ENCODE data around the gene S100A5.

The S100A5 gene

GRCh38 chr1:153509036-153509435 lies 31.7 kb downstream of the S100A5 start:
- no peak overlapping the region for H2BK15ac ChIP-seq (replicated peaks; ENCODE audit: low read depth)
- H3K4me1 ChIP-seq (ENCODE audit: control insufficient read depth, low read depth, low read length): no peaks in the 10 kb centered on the region
- H3K27ac ChIP-seq (ENCODE audit: low read depth, low read length): no peak overlapping the region
- no peak overlapping the region for H2BK5ac ChIP-seq (ENCODE audit: low read length)
- no peak overlapping the region for H3K4me3 ChIP-seq (ENCODE audit: low read length)
- no peak overlapping the region for H3K9ac ChIP-seq (ENCODE audit: low read length)
- H2AK5ac ChIP-seq (ENCODE audit: low read length): no peak overlapping the region
- H4K8ac ChIP-seq (ENCODE audit: low read depth, low read length): no peak overlapping the region
- H4K5ac ChIP-seq (ENCODE audit: low read length): no peak overlapping the region
- no peak overlapping the region for H3K4ac ChIP-seq (ENCODE audit: low read depth, low read length)
- H3K23ac ChIP-seq (ENCODE audit: low read length): no peak overlapping the region
- H2BK120ac ChIP-seq (ENCODE audit: low read depth, low read length): no peak overlapping the region
- no peaks in the 10 kb centered on the region for H3K27me3 ChIP-seq (ENCODE audit: insufficient read depth, low read length, poor library complexity)
- H3K79me1 ChIP-seq (ENCODE audit: low read length): no peaks in the 10 kb centered on the region
- no peak for DNase-seq
- H3K79me2 ChIP-seq (ENCODE audit: control insufficient read depth, insufficient read depth, low read length): no peaks in the 10 kb centered on the region
- no peaks in the 10 kb centered on the region for H3K36me3 ChIP-seq (ENCODE audit: control insufficient read depth, insufficient read depth, low read length)
- no peak overlapping the region for H3K56ac ChIP-seq (ENCODE audit: low read length)
- H3K4me2 ChIP-seq (ENCODE audit: low read length): no peak overlapping the region
- WGBS (ENCODE audit: extremely low coverage, insufficient coverage, low lambda C conversion rate): no CpG with 5 or more reads among the region's 3 CpGs
- no peak overlapping the region for H3K18ac ChIP-seq (ENCODE audit: low read length)

GRCh38 chr1:153507926-153508583 lies 32.7 kb downstream of the S100A5 start:
- Histone ChIP-seq H3K4me1 (ENCODE audit: control insufficient read depth, low read depth, low read length) (no peaks in the 10 kb centered on the region), H4K8ac (ENCODE audit: low read depth, low read length) (no peak overlapping the region), H3K56ac (ENCODE audit: low read length) (peak overlapping the region; percentile 22), H3K27me3 (ENCODE audit: insufficient read depth, low read length, poor library complexity) (no peaks in the 10 kb centered on the region), H3K23ac (ENCODE audit: low read length) (no peak overlapping the region), H4K5ac (ENCODE audit: low read length) (no peak overlapping the region), H3K18ac (ENCODE audit: low read length) (no peak overlapping the region), H3K4ac (ENCODE audit: low read depth, low read length) (no peak overlapping the region), H2BK5ac (ENCODE audit: low read length) (no peak overlapping the region), H2AK5ac (ENCODE audit: low read length) (no peak overlapping the region), H2BK15ac (replicated peaks; ENCODE audit: low read depth) (no peak overlapping the region), H3K9ac (ENCODE audit: low read length) (no peak overlapping the region), H3K36me3 (ENCODE audit: control insufficient read depth, insufficient read depth, low read length) (no peaks in the 10 kb centered on the region), H3K4me3 (ENCODE audit: low read length) (no peak overlapping the region), H3K79me1 (ENCODE audit: low read length) (no peaks in the 10 kb centered on the region), H3K27ac (ENCODE audit: low read depth, low read length) (no peak overlapping the region), H3K79me2 (ENCODE audit: control insufficient read depth, insufficient read depth, low read length) (no peaks in the 10 kb centered on the region), H2BK120ac (ENCODE audit: low read depth, low read length) (no peak overlapping the region), H3K4me2 (ENCODE audit: low read length) (no peak overlapping the region)
- no peak for DNase-seq
- WGBS (ENCODE audit: extremely low coverage, insufficient coverage, low lambda C conversion rate): no CpG with 5 or more reads among the region's 11 CpGs

GRCh38 chr1:153506831-153507413 lies 33.8 kb downstream of the S100A5 start:
- Histone ChIP-seq H4K5ac (ENCODE audit: low read length) (no peak overlapping the region), H3K27ac (ENCODE audit: low read depth, low read length) (no peak overlapping the region), H3K36me3 (ENCODE audit: control insufficient read depth, insufficient read depth, low read length) (no peaks in the 10 kb centered on the region), H3K4me1 (ENCODE audit: control insufficient read depth, low read depth, low read length) (no peaks in the 10 kb centered on the region), H2BK5ac (ENCODE audit: low read length) (no peak overlapping the region), H2BK15ac (replicated peaks; ENCODE audit: low read depth) (no peak overlapping the region), H4K8ac (ENCODE audit: low read depth, low read length) (no peak overlapping the region), H3K79me2 (ENCODE audit: control insufficient read depth, insufficient read depth, low read length) (no peaks in the 10 kb centered on the region), H3K18ac (ENCODE audit: low read length) (no peak overlapping the region), H3K79me1 (ENCODE audit: low read length) (no peaks in the 10 kb centered on the region), H3K9ac (ENCODE audit: low read length) (no peak overlapping the region), H3K4ac (ENCODE audit: low read depth, low read length) (no peak overlapping the region), H3K27me3 (ENCODE audit: insufficient read depth, low read length, poor library complexity) (no peaks in the 10 kb centered on the region), H3K23ac (ENCODE audit: low read length) (no peak overlapping the region), H3K4me3 (ENCODE audit: low read length) (no peak overlapping the region), H3K56ac (ENCODE audit: low read length) (no peak overlapping the region), H2BK120ac (ENCODE audit: low read depth, low read length) (no peak overlapping the region), H2AK5ac (ENCODE audit: low read length) (no peak overlapping the region), H3K4me2 (ENCODE audit: low read length) (no peak overlapping the region)
- no peak for DNase-seq
- WGBS (ENCODE audit: extremely low coverage, insufficient coverage, low lambda C conversion rate): no CpG with 5 or more reads among the region's 7 CpGs

GRCh38 chr1:153506386-153506785 lies 34.3 kb downstream of the S100A5 start:
- no peaks in the 10 kb centered on the region for H3K4me1 ChIP-seq (ENCODE audit: control insufficient read depth, low read depth, low read length)
- no peak overlapping the region for H4K5ac ChIP-seq (ENCODE audit: low read length)
- H3K4me3 ChIP-seq (ENCODE audit: low read length): no peak overlapping the region
- H2BK5ac ChIP-seq (ENCODE audit: low read length): no peak overlapping the region
- no peaks in the 10 kb centered on the region for H3K36me3 ChIP-seq (ENCODE audit: control insufficient read depth, insufficient read depth, low read length)
- no peaks in the 10 kb centered on the region for H3K27me3 ChIP-seq (ENCODE audit: insufficient read depth, low read length, poor library complexity)
- H3K23ac ChIP-seq (ENCODE audit: low read length): no peak overlapping the region
- H3K4me2 ChIP-seq (ENCODE audit: low read length): no peak overlapping the region
- H3K56ac ChIP-seq (ENCODE audit: low read length): peak overlapping the region; percentile 22
- no peak overlapping the region for H3K4ac ChIP-seq (ENCODE audit: low read depth, low read length)
- H2BK120ac ChIP-seq (ENCODE audit: low read depth, low read length): no peak overlapping the region
- no peak overlapping the region for H3K18ac ChIP-seq (ENCODE audit: low read length)
- H3K79me1 ChIP-seq (ENCODE audit: low read length): no peaks in the 10 kb centered on the region
- WGBS (ENCODE audit: extremely low coverage, insufficient coverage, low lambda C conversion rate): no CpG with 5 or more reads among the region's 5 CpGs
- DNase-seq: no peak
- no peak overlapping the region for H2BK15ac ChIP-seq (replicated peaks; ENCODE audit: low read depth)
- no peaks in the 10 kb centered on the region for H3K79me2 ChIP-seq (ENCODE audit: control insufficient read depth, insufficient read depth, low read length)
- H3K9ac ChIP-seq (ENCODE audit: low read length): no peak overlapping the region
- no peak overlapping the region for H4K8ac ChIP-seq (ENCODE audit: low read depth, low read length)
- H3K27ac ChIP-seq (ENCODE audit: low read depth, low read length): no peak overlapping the region
- no peak overlapping the region for H2AK5ac ChIP-seq (ENCODE audit: low read length)

GRCh38 chr1:153505576-153505975 lies 35.2 kb downstream of the S100A5 start:
- H3K9ac ChIP-seq (ENCODE audit: low read length): no peak overlapping the region
- H3K4me2 ChIP-seq (ENCODE audit: low read length): no peak overlapping the region
- no peak overlapping the region for H2BK120ac ChIP-seq (ENCODE audit: low read depth, low read length)
- H2BK15ac ChIP-seq (replicated peaks; ENCODE audit: low read depth): no peak overlapping the region
- no peak overlapping the region for H3K4ac ChIP-seq (ENCODE audit: low read depth, low read length)
- no CpG with 5 or more reads among the region's 1 CpG for WGBS (ENCODE audit: extremely low coverage, insufficient coverage, low lambda C conversion rate)
- H2AK5ac ChIP-seq (ENCODE audit: low read length): no peak overlapping the region
- H2BK5ac ChIP-seq (ENCODE audit: low read length): no peak overlapping the region
- no peak overlapping the region for H3K4me3 ChIP-seq (ENCODE audit: low read length)
- no peak for DNase-seq
- no peaks in the 10 kb centered on the region for H3K79me1 ChIP-seq (ENCODE audit: low read length)
- H3K36me3 ChIP-seq (ENCODE audit: control insufficient read depth, insufficient read depth, low read length): no peaks in the 10 kb centered on the region
- no peak overlapping the region for H3K23ac ChIP-seq (ENCODE audit: low read length)
- no peaks in the 10 kb centered on the region for H3K79me2 ChIP-seq (ENCODE audit: control insufficient read depth, insufficient read depth, low read length)
- no peak overlapping the region for H4K8ac ChIP-seq (ENCODE audit: low read depth, low read length)
- no peak overlapping the region for H4K5ac ChIP-seq (ENCODE audit: low read length)
- no peak overlapping the region for H3K56ac ChIP-seq (ENCODE audit: low read length)
- H3K18ac ChIP-seq (ENCODE audit: low read length): no peak overlapping the region
- H3K27me3 ChIP-seq (ENCODE audit: insufficient read depth, low read length, poor library complexity): no peaks in the 10 kb centered on the region
- no peak overlapping the region for H3K27ac ChIP-seq (ENCODE audit: low read depth, low read length)
- no peaks in the 10 kb centered on the region for H3K4me1 ChIP-seq (ENCODE audit: control insufficient read depth, low read depth, low read length)

GRCh38 chr1:153503766-153504165 lies 37.0 kb downstream of the S100A5 start:
- no CpG with 5 or more reads among the region's 3 CpGs for WGBS (ENCODE audit: extremely low coverage, insufficient coverage, low lambda C conversion rate)
- no peak overlapping the region for H3K23ac ChIP-seq (ENCODE audit: low read length)

More at GRCh38 chr1:153503766-153504165, 37.0 kb downstream of the S100A5 start:
- H3K36me3 ChIP-seq (ENCODE audit: control insufficient read depth, insufficient read depth, low read length): no peaks in the 10 kb centered on the region
- no peak overlapping the region for H3K27ac ChIP-seq (ENCODE audit: low read depth, low read length)
- no peaks in the 10 kb centered on the region for H3K79me2 ChIP-seq (ENCODE audit: control insufficient read depth, insufficient read depth, low read length)
- H3K18ac ChIP-seq (ENCODE audit: low read length): no peak overlapping the region
- no peak overlapping the region for H4K8ac ChIP-seq (ENCODE audit: low read depth, low read length)
- H2BK15ac ChIP-seq (replicated peaks; ENCODE audit: low read depth): no peak overlapping the region
- no peak overlapping the region for H2BK120ac ChIP-seq (ENCODE audit: low read depth, low read length)
- no peak overlapping the region for H3K4me2 ChIP-seq (ENCODE audit: low read length)
- H3K56ac ChIP-seq (ENCODE audit: low read length): no peak overlapping the region
- H3K4me1 ChIP-seq (ENCODE audit: control insufficient read depth, low read depth, low read length): no peaks in the 10 kb centered on the region
- no peak overlapping the region for H3K4ac ChIP-seq (ENCODE audit: low read depth, low read length)
- H3K4me3 ChIP-seq (ENCODE audit: low read length): no peak overlapping the region
- no peak for DNase-seq
- H2AK5ac ChIP-seq (ENCODE audit: low read length): no peak overlapping the region
- no peak overlapping the region for H2BK5ac ChIP-seq (ENCODE audit: low read length)
- no peaks in the 10 kb centered on the region for H3K79me1 ChIP-seq (ENCODE audit: low read length)
- H3K9ac ChIP-seq (ENCODE audit: low read length): no peak overlapping the region
- H3K27me3 ChIP-seq (ENCODE audit: insufficient read depth, low read length, poor library complexity): no peaks in the 10 kb centered on the region
- no peak overlapping the region for H4K5ac ChIP-seq (ENCODE audit: low read length)
